HG02623 (cell line): ENCODE measurements around the gene HACE1.
"Not testable (repeated sequence)": the region's sequence is repeated elsewhere in the genome, so short reads cannot be mapped to it uniquely, and the experiment has no call there.

Experiments
- ATAC-seq: cut with Tn5 transposase; IDR thresholded peaks from one replicate; pipeline ENCODE4 v1.9.1; 2021; ENCODE audit warnings: moderate library complexity; ENCODE audit not compliant: unreplicated experiment

The HACE1 gene

DNA sequence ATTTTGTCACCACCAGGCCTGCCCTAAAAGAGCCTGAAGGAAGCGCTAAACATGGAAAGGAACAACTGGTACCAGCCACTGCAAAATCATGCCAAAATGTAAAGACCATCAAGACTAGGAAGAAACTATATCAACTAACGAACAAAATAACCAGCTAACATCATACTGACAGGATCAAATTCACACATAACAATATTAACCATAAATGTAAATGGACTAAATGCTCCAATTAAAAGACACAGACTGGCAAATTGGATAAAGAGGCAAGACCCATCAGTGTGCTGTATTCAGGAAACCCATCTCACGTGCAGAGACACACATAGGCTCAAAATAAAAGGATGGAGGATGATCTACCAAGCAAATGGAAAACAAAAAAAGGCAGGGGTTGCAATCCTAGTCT lies 120.6 kb downstream of the HACE1 start:
- not testable (repeated sequence) for ATAC-seq

DNA sequence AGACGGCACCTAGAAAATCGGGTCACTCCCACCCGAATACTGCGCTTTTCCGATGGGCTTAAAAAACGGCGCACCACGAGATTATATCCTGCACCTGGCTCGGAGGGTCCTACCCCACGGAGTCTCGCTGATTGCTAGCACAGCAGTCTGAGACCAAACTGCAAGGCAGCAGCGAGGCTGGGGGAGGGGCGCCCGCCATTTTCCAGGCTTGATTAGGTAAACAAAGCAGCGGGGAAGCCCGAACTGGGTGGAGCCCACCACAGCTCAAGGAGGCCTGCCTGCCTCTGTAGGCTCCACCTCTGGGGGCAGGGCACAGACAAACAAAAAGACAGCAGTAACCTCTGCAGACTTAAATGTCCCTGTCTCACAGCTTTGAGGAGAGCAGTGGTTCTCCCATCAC lies 122.2 kb downstream of the HACE1 start:
- ATAC-seq = not testable (repeated sequence)

DNA sequence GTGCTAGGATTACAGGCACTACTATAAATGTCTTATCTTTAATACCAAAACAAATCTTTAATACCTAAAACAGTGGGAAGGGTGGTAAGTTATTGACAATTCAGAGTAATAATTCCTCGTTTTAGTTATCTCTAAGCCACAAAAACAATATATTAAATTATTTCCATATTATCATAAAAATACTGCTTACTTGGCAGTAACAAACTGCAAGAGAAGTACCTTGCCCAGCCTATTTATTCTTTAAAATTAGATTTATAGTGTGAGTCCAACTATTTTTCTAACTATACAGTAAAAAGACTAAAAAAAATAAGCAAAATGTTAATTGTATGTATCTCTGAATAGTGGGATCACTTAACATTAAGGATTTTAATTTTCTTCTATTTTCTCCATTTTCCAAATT lies 123.2 kb downstream of the HACE1 start:
- no peak for ATAC-seq

DNA sequence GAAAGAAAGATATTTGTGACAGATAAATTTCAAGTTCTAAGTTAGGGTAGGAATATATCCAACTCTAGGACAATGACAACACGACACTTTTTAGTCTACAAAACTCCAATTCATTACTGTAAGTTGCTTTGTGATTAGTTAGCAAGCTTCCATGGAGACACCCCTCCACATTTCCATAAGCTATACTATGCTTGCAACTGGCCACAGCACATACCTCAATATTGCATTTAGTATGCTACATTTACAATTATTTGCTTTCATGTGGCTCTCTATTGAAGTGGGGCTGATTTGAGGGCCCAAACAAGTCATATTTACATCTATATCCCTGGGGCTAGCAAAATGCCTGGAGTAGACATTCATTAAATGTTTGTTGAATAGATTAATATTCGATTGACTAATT lies 129.3 kb downstream of the HACE1 start:
- ATAC-seq = no peak

DNA sequence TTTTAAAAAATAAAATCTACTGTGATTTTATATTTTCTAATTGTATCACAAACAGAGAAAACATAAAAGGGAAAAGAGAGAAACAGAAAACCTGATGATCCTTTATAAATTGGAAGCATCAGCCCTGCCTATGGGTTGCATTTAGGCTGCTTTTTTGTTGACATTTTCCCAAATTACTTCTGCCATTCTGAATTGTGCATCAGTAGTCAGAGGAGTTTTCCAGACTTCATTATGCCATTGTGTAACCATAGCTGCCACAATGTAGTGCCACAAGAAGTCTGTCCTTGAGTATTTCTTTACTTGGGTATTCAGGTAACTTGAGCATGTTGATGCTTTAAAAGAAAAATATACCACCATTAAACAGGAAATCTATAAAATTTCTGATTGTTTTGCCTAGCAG lies 130.3 kb downstream of the HACE1 start:
- ATAC-seq = no peak

DNA sequence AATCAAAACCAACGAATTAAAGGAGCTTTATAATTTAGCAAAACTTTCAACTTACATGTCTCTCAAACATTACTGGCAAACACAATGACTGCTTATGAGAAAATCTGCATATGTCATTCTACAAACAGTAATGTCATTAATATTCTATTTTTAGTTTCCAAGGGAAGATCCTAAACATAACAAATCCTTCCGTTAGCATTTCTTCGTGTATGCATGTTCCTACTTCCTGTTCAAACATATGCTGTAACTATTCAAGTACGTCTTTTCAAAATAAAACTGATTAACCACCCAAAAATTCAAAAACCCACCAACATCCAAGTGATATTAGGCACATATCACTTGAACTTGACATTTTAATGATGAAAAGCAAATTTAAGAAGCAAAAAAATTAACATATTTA lies 131.3 kb downstream of the HACE1 start:
- no peak for ATAC-seq

DNA sequence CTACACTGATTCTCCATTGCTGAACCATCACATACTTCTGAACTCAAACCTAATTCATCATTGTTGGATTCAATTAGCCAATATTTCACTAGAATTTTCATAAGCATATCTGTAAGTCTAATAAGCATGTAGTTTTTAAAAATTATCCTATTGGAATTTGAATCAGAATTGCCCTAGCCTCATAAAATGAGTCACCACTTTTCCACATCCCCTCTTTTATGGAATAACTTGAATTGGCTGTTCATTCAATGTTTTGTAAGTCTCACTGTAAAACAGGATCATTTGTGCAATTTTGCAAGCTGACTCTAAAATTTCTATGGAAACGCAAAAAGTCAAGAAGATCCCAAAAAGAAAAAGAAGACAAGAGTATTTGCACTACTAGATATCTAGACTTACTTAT lies 141.0 kb downstream of the HACE1 start:
- ATAC-seq = no peak

DNA sequence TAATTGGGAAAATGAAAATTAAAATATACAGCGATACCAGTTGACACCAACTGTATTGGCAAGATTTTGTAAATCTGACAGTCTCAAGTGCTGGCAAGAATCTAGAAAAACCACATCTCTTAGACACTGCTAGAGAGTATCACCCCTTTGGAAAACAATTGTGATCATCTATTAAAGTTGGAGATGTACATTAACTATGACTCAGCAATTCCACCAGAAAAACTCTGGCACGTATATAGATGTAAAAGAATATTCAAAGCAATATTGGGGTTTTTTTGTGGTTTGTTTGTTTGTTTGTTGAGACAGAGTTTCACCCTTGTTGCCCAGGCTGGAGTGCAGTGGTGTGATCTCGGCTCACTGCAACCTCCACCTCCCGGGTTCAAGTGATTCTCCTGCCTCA lies 142.9 kb downstream of the HACE1 start:
- no peak for ATAC-seq

DNA sequence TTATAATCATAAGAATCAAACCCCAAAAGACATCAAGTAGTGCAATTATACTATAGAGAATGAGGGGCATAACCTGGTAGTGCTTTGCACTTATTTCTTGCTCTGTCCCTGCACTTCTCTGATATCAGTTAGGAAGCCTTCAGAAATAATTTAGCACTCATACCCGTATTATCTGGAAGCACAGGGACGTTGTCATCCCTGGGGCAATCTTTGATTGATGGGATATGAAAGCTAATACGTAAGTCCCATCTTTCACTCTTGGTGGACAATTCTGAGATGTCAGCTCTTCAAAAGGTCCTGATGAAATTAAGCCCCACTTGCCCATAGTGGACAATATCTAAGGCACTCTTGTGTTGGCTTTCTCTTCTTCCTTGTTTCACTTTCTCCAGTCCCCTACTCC lies 144.9 kb downstream of the HACE1 start:
- no peak for ATAC-seq

DNA sequence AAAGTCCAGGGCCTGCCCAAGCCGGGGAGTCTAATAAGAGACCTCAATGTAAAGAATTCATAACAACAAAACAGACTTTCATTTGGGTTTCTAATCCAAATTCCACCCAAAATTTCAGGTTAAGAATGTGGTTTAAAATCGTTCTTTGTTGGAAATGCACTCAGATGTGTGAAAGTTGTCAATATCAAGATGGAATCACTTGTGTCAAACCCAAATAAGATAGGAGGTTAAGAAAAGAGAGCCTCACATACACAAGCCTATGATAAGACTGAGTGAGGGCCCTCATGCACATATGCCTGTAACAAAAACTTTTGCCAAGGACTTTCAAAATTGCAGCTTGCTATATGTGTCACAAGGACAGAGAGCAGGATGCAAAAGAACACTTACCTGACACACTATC lies 145.7 kb downstream of the HACE1 start:
- no peak for ATAC-seq

DNA sequence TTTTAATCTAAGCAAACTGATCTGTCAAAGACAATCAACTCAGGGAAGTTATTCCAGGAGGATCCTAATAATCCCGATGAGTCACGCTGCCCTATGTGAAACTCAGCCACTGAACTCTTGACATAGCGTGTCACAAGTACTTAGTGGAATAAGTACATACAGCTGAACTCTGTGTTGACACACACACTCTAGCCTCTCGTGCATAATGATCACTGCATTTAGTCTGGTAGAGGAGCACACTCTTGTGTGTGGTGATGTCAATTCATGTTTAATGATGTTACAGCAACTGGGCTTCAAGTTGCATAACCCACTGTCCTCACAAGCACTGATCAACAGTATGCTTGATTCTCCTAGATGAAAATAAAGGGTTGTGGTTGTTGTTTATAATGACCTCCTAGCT lies 148.3 kb downstream of the HACE1 start:
- no peak for ATAC-seq

DNA sequence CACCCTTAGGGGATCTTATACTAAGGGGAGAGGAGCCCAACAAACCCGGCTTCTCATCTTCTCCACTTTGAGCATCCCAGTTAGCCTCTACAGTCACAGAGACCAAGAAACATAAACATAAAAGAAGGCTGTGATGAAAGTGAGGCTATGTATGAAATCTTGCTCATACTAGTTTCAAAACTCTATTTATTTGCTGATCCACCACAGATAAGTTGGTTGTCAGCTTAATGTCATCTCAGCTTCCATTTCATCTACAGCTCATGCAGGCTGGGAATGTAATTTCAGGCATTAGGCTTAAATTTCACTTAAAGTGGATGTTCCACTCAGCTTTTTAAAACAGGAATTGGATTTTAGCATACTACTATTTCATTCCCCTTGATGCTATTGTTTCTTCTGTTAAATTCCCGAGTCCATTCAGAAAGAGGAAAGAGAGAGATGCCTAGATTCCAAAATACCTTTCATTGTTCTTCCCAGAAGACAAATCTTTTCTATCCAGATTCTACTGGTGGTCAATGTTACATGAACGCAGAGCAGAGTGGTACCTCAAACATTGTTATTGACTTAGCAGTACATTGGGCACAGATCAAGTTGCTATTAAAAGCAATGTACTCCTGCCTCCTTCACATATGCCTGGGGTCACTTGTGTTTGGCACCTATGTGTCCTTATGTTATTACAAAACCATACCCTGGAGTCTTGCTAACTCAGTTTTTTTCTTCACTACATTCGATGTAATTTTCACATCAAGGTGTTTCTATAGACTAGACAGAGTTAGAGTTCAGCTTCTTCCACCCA lies 149.0 kb downstream of the HACE1 start:
- ATAC-seq = no peak

DNA sequence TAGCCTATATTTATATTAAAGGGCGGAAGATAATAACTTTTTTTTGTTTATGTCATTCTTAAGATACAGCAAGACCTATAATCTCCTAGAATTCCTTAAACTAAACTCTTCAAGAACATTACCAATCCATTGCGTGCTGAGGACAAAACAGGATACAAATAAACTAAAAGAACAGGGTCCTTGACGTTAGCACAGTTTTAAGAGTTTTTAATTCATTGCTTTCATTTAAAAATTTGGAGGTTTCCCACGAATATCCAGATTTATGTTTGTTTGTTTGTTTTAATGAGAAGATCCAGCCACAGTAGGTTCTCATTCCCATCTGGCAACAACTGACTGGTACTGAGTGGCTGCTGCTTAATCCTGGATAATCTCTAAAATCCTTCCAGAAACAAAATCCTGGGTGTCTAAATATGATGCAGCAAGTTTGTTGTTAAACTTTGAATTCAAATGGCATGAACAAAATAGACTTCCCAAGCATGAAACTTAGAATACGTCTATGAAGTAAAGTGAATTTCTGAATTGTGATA lies 153.7 kb downstream of the HACE1 start:
- no peak for ATAC-seq

DNA sequence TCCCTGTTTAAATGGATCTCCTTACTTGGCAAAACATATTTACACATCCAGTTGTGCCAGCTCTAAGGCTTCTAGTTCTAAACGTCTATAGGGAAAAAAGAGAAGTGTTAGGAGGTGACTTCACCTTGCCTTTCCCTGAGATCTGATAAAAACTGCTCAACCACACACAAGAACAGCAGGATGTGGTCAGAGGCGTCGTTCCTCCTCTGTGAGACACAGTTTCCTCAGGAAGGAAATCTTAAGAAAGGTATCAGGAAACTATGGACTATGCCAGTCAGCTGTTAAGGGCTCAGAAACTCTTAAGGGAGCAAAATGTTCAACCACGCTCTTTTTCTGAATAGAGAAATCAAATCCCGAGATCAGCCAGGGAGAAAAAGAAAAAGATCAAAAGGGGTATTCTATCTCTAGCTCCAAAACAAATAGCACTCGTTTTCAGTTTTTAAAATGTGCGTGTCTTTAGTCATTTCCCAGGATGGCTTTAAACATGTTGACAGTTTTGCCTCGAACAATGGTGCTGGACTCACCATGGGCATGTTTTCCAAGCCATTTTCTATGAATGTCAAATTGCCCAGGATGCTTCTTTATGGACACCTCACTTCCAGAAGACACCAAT lies 154.5 kb downstream of the HACE1 start:
- no peak for ATAC-seq

DNA sequence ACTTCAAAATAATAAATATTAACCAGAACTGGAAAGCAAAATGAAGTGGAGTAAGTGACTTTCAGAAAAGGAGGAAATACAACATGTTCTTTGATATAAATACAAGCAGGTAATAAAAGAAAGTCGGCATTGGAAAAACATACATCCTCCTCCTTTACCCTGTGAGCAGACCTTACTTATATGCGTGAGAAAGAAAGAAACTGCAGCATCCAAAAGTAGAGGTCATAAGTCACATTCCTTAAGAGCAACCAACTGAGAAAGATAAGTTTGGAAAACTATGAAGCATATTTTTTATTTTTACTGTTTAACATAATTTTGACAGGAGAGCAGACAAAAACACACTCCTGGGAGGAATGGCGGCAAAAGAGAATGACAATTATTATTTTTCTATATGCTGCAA lies 155.5 kb downstream of the HACE1 start:
- ATAC-seq = no peak

DNA sequence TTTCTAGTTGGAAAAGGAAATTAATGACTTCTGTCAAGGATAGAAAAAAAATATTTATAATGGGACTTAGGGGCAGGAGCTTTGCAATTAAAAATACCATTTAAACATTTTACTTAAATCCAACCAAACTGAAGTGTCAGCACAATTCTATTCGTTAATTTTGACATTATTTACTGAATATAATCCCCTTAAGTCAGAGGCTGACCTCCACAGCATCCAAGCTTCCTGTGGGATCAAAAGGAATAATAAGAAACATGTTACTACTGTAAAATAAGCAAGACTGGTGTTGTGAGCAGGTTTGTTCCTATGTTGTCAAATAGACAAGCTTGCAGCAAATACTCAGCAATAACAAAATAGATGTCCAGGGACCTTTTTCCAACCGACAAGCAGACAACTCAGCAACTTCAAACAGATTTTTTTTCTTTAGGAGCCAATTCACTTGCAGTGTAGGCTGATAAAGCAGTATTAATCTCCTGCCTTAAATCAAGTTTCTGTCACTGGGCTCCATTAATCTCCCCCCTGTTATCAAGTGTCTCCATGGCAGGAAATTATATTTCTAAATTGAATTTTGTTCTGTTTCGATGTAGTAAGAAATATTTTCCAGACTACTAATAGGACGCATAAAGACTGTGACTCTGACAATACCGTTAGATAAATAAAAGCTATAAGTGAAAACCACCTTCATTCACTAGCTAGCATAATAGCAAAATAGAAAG lies 157.4 kb downstream of the HACE1 start:
- ATAC-seq = no peak

DNA sequence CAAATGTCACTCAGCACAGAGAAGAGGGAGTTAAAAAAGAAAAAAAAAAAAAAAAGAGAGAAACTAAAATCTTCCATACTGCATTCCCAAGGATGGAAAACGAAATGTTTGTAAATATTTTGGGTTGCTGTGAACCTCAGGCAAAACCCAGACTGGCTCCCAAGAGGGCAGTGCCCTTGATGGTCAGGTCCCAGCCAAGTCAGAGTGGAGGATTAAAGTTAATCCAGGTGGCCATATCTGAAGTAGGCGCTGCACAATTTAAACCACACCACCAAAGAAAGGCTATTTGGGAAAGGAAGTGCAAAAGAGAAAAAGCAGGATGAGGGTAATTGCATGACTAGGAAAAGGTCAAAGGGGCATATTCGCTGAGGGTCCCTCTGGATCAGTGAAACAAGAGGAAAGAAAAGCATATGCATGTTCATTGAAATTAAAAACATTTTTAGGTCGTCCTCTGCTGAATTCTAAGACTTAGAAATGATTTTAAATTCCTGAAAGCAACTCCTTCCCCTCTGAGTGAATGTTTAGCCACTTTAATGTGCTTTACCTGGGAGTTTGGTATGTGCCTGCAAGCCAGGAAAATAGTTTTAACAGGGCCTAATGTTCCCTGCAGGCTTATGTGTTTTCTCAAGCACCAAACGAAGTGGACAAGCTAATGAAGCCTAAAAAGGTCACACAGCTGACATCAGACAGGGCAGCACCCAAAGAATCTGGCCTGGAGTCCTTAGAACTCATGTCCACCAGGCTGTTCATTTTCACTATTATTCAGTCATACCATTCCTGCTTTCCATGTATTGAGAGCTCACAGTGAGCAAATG lies 159.1 kb downstream of the HACE1 start:
- ATAC-seq = no peak

DNA sequence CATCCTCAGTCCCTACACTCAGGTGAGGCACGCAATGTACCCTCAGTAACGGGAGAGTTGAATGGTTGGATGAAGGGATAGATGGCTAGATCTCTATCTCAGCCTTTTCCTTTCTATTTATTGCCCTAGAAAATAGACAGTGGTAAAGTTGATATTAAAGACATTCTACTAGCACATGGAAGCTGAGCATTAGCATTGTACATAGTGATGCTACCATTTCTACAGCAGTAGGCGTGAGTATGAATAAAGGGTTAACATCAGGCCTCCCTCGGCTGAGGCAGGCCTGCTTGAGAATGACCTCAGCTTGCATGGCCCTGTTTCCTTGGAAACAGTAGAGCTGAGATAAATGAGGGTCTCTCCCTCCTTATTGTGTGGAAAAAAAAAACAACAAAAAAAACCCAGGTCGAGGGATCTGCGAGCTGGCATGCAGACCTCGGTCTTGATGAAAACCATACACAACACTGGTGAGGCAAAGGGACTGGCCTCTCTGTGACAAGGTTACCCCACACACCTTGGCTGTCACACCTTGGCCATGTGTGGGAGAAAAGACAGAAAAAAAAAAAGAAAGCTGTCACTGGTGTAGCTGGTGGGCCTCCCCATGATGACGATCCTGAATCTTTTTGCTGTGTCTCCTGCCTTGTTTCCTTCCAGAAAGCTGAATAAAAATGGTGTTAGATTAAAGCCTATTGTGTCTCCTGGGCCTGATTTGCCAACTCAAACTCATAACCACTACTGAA lies 160.0 kb downstream of the HACE1 start:
- no peak for ATAC-seq

DNA sequence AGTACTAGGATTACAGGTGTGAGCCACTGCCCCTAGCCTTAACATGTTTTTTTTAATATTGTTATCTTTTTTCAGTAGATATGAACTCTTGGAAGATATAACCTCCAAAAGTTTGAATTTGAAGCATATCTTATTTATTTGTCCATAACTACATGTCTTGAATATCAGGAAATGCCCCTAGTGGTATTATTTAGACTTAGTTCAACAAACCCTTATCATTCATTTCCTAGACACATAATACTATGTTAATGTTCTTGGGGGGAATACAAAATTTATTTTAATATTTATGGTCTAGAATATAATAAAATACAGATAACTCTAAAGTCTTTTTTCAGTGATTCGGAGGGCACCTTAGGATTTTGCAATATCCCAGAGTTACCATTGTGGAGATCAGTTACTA lies 160.7 kb downstream of the HACE1 start:
- ATAC-seq = no peak

DNA sequence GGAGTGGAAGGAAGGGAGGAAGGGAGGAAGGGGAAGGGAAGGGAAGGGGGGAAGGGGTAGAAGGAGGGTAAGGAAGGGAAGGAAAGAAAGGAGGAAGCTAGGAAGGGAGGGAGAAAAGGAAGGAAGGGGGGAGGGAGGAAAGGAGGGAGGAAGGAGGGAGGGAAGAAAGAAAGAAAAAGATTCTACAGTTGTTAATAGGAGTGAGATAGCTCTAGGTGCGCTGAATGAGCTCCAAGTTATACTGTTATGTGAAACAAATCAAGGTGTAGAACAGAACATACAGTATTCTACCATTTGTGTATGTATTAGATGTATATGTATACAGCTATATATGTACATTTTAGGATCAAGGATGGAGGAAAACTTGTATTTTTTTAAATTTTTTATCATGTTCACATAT lies 167.7 kb downstream of the HACE1 start:
- no peak for ATAC-seq
